Measurements from ENCODE around the gene ZNF469. TPM values are rescaled to one million over a fixed set of nuclear protein-coding genes. Genes with fewer than 3 reads are reported as not detected.

Gene ZNF469
- total and polyA plus RNA-seq, 8 donors = 0.14 to 2.0 (median 0.34) TPM

GRCh38 chr16:88413231-88413630 is 30.5 kb downstream of the ZNF469 start:
- ATAC-seq = no peak
- Histone ChIP-seq H3K36me3 (no peaks in the 10 kb centered on the region), H3K4me1 (no peaks in the 10 kb centered on the region), H3K9me3 (no peaks in the 10 kb centered on the region), H3K4me3 (no peak overlapping the region), H3K27me3 (no peaks in the 10 kb centered on the region), H3K27ac (no peak overlapping the region)
- no peak for FAIRE-seq
- WGBS, 2 donors = 74 to 80% methylated on average over 12 of the region's 12 CpGs
- no peak for TF ChIP-seq CTCF (IDR thresholded peaks at IDR 0.05)
- intact Hi-C loops (cut with DNase I) = no loop called here
- DNase-seq = no peak

DNA sequence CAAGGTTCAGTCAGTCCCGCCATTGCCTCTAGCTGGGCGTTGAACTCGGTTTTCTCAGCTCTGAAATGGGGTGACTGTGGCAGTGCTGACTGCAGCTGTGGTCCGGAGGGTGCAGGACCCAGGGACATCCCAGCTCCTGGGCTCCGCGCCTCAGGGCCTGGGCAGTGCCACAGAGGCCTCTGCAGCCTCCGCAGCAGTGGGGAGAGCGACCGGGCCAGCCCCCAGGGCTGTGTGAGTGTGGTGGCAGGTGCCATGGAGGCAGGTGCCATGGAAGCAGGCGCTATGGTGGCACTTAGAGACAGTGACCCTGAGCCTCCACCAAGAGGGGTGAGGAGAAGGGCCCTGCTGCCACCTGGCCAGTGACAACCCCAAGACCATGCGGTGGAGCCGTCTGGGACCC is 30.9 kb downstream of the ZNF469 start:
- H3K36me3 ChIP-seq = no peaks in the 10 kb centered on the region
- no peaks in the 10 kb centered on the region for H3K27me3 ChIP-seq
- intact Hi-C loops (cut with DNase I) = no loop called here
- no peak overlapping the region for H3K27ac ChIP-seq
- ATAC-seq (no peak), FAIRE-seq (no peak), DNase-seq (no peak)
- H3K9me3 ChIP-seq = no peaks in the 10 kb centered on the region
- 88 to 89% methylated on average over 12 of the region's 12 CpGs for WGBS, 2 donors
- TF ChIP-seq CTCF (IDR thresholded peaks at IDR 0.05) = no peak
- no peaks in the 10 kb centered on the region for H3K4me1 ChIP-seq
- H3K4me3 ChIP-seq = no peak overlapping the region

- Histone ChIP-seq H3K9me3 (no peaks in the 10 kb centered on the region), H3K4me1 (no peaks in the 10 kb centered on the region), H3K36me3 (no peaks in the 10 kb centered on the region), H3K27ac (no peak overlapping the region), H3K27me3 (no peaks in the 10 kb centered on the region), H3K4me3 (no peak overlapping the region)
- ATAC-seq (no peak), FAIRE-seq (no peak), DNase-seq (no peak)
- no peak for TF ChIP-seq CTCF (IDR thresholded peaks at IDR 0.05)
- intact Hi-C loops (cut with DNase I) = no loop called here
- 83 to 89% methylated on average over 29 to 34 of the region's 34 CpGs for WGBS, 2 donors
Measured at GRCh38 chr16:88414521-88415380, 32.0 kb downstream of the ZNF469 start.

- no peak for TF ChIP-seq CTCF (IDR thresholded peaks at IDR 0.05)
- H3K4me3 ChIP-seq = no peak overlapping the region
- H3K27me3 ChIP-seq = no peaks in the 10 kb centered on the region
- no peak overlapping the region for H3K27ac ChIP-seq
- no peaks in the 10 kb centered on the region for H3K4me1 ChIP-seq
- H3K36me3 ChIP-seq = no peaks in the 10 kb centered on the region
- FAIRE-seq (no peak), DNase-seq (no peak), ATAC-seq (no peak)
- 84 to 87% methylated on average over 5 of the region's 5 CpGs for WGBS, 2 donors
- no peaks in the 10 kb centered on the region for H3K9me3 ChIP-seq
- intact Hi-C loops (cut with DNase I) = no loop called here
Measured at GRCh38 chr16:88415381-88415705, 32.6 kb downstream of the ZNF469 start.

GRCh38 chr16:88415713-88416323 is 33.1 kb downstream of the ZNF469 start:
- intact Hi-C loops (cut with DNase I) = no loop called here
- DNase-seq (no peak), ATAC-seq (no peak), FAIRE-seq (no peak)
- H3K9me3 ChIP-seq = no peaks in the 10 kb centered on the region
- H3K36me3 ChIP-seq = no peaks in the 10 kb centered on the region
- H3K27ac ChIP-seq = no peak overlapping the region
- WGBS, 2 donors = 67 to 71% methylated on average over 29 of the region's 29 CpGs
- no peak for TF ChIP-seq CTCF (IDR thresholded peaks at IDR 0.05)
- H3K4me3 ChIP-seq = no peak overlapping the region
- no peaks in the 10 kb centered on the region for H3K27me3 ChIP-seq
- no peaks in the 10 kb centered on the region for H3K4me1 ChIP-seq
